Measurements from ENCODE around the gene MCCC1.

The MCCC1 gene

DNA sequence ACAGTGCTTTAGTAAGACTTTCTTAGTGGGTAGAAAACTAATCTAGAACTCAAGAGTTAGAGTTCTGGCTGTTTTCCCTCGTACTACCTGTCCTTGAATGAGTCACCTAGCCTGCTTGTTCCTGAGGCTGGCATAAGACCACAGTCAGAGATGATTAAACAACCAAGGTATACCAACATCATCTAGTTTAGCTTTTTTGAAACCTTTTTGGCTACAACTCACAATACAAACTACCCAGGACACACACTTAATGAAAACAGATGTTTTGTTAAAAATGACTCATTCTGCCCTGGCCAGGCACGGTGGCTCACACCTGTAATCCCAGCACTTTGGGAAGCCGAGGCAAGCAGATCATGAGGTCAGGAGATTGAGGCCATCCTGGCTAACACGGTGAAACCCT, 4.6 kb downstream of the MCCC1 start:
- H3K9ac ChIP-seq (ENCODE audit: insufficient read length): no peak overlapping the region
- H3K27ac ChIP-seq: no peak overlapping the region
- peaks cover 42% of the 10 kb centered on the region for H3K36me3 ChIP-seq (ENCODE audit: insufficient read depth, low read length)
- no peaks in the 10 kb centered on the region for H3K9me3 ChIP-seq (ENCODE audit: low read depth, low read length)
- TF ChIP-seq EZH2 (IDR thresholded peaks at IDR 0.05): no peak
- TF ChIP-seq FOXP2 (optimal IDR thresholded peaks at IDR 0.05; ENCODE audit: control extremely low read depth, extremely low read length, insufficient read depth): no peak
- no peak for TF ChIP-seq POLR2AphosphoS5 (IDR thresholded peaks at IDR 0.05; ENCODE audit: borderline replicate concordance, low read depth, low read length)
- no peak for DNase-seq (ENCODE audit: low read depth, low spot score)
- H3K4me3 ChIP-seq: no peak overlapping the region

DNA sequence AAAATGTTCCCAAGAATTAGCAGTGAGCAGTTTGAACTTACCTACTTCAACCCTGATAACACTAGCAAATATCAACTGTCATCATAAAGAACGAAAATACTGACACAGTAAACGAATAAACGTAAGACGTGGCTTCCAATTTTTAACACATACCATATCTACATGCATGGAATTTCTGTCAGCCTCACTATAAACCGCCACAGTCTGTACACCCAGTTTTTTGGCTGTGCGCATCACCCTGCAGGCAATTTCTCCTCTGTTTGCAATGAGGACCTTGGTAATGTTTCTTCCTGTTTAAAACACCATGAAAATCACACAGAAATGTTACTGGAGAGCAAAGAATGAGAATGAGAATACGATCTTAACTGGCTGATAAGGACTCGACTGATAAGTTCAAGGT, 7.0 kb downstream of the MCCC1 start:
- Histone ChIP-seq H3K27ac (no peak overlapping the region), H3K9ac (ENCODE audit: insufficient read length) (no peak overlapping the region), H3K36me3 (ENCODE audit: insufficient read depth, low read length) (peaks cover 56% of the 10 kb centered on the region), H3K4me3 (no peak overlapping the region), H3K9me3 (ENCODE audit: low read depth, low read length) (no peaks in the 10 kb centered on the region)
- TF ChIP-seq FOXP2 (optimal IDR thresholded peaks at IDR 0.05; ENCODE audit: control extremely low read depth, extremely low read length, insufficient read depth): no peak
- TF ChIP-seq EZH2 (IDR thresholded peaks at IDR 0.05): no peak
- no peak for TF ChIP-seq POLR2AphosphoS5 (IDR thresholded peaks at IDR 0.05; ENCODE audit: borderline replicate concordance, low read depth, low read length)
- no peak for DNase-seq (ENCODE audit: low read depth, low spot score)

DNA sequence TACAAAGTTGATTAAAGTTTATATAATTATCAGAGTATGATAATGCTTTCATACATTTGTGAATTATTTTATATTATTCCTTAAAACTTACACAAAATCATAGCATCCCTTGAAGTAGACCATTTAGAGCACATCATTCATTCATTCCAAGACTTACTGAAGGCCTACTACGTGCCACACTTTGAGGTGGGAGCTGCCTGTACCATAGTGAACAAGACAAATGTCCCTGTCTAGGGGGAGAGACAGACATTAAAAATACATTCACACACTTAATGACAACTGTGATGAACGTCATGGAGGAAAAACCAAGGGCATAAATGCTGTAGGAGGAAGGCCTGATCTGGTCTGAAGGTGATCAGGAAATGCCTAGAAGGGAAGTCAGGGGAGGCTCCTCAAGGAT, 12.1 kb downstream of the MCCC1 start:
- Histone ChIP-seq H3K4me3 (no peak overlapping the region), H3K27ac (no peak overlapping the region), H3K9ac (ENCODE audit: insufficient read length) (no peak overlapping the region), H3K36me3 (ENCODE audit: insufficient read depth, low read length) (peaks cover 76% of the 10 kb centered on the region), H3K9me3 (ENCODE audit: low read depth, low read length) (no peaks in the 10 kb centered on the region)
- TF ChIP-seq EZH2 (IDR thresholded peaks at IDR 0.05) (no peak), FOXP2 (optimal IDR thresholded peaks at IDR 0.05; ENCODE audit: control extremely low read depth, extremely low read length, insufficient read depth) (no peak), POLR2AphosphoS5 (IDR thresholded peaks at IDR 0.05; ENCODE audit: borderline replicate concordance, low read depth, low read length) (no peak)
- DNase-seq (ENCODE audit: low read depth, low spot score): no peak

DNA sequence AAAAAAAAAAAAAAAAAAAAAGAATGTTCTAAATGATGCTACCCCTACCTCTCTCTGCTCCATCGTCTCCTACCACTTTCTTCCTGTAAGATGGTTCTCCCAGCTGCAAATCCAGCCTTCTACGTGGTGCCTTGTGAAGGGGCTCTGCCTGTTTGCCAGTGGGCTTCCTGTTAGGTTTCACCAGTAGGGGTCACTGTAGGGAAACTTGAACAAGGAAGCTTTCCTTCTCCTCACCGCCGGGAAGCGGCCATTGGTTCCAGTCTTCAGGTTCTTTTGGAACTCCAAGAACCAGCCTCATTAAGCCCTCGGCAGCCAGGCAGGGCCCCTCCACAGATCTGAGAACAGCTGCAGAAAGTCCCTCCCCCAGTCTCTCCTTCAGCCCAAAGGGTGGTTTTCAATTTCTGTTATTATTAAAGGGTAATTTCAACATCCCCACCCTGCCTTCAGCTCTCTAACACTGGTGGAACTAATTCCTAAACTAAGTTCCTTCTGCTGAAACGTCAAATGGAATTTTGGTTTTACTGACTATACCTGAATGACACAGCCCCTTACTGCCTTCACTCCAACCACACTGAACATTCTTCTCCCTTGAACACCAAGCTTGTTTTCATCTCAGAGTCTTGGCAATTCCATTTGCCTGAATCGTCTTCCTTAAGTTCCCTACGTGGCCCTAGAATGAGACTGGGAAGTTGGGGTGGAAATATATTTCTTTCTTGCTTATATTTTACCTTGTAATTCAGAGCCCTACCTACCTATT, 13.5 kb downstream of the MCCC1 start:
- peaks cover 76% of the 10 kb centered on the region for H3K36me3 ChIP-seq (ENCODE audit: insufficient read depth, low read length)
- DNase-seq (ENCODE audit: low read depth, low spot score): no peak
- H3K27ac ChIP-seq: no peak overlapping the region
- H3K9ac ChIP-seq (ENCODE audit: insufficient read length): no peak overlapping the region
- no peak overlapping the region for H3K4me3 ChIP-seq
- TF ChIP-seq POLR2AphosphoS5 (IDR thresholded peaks at IDR 0.05; ENCODE audit: borderline replicate concordance, low read depth, low read length) (no peak), FOXP2 (optimal IDR thresholded peaks at IDR 0.05; ENCODE audit: control extremely low read depth, extremely low read length, insufficient read depth) (no peak), EZH2 (IDR thresholded peaks at IDR 0.05) (no peak)
- no peaks in the 10 kb centered on the region for H3K9me3 ChIP-seq (ENCODE audit: low read depth, low read length)

DNA sequence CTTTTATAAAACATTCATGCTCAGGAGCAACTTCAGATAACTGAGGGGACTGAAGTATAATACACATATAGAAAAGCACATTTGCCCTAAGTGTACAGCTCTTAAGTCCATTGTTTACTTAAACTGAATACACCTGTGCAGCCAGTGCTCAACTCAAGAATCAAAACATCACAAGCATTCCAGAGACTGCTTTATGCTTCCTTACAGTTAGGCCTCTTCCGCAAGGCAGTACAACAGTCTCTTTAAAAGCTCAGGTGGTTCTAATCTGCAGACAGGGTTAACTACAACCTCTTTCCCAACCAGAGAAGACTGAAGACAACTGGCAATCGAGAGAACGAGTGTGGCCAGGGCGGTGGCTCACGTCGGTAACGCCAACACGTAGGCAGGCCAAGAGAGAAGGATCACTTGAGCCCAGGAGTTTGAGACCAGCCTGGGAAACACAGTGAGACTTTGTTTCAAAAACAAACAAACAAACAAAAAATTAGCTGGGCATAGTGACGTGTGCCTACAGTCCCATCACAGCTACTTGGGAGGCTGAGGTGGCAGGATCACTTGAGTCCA, 16.9 kb downstream of the MCCC1 start:
- no peak overlapping the region for H3K4me3 ChIP-seq
- peaks cover 84% of the 10 kb centered on the region for H3K36me3 ChIP-seq (ENCODE audit: insufficient read depth, low read length)
- no peak overlapping the region for H3K27ac ChIP-seq
- no peak for TF ChIP-seq FOXP2 (optimal IDR thresholded peaks at IDR 0.05; ENCODE audit: control extremely low read depth, extremely low read length, insufficient read depth)
- no peak for TF ChIP-seq EZH2 (IDR thresholded peaks at IDR 0.05)
- TF ChIP-seq POLR2AphosphoS5 (IDR thresholded peaks at IDR 0.05; ENCODE audit: borderline replicate concordance, low read depth, low read length): no peak
- H3K9ac ChIP-seq (ENCODE audit: insufficient read length): no peak overlapping the region
- DNase-seq (ENCODE audit: low read depth, low spot score): no peak
- H3K9me3 ChIP-seq (ENCODE audit: low read depth, low read length): peaks cover 8% of the 10 kb centered on the region; the same call in 1 of the 2 replicates

DNA sequence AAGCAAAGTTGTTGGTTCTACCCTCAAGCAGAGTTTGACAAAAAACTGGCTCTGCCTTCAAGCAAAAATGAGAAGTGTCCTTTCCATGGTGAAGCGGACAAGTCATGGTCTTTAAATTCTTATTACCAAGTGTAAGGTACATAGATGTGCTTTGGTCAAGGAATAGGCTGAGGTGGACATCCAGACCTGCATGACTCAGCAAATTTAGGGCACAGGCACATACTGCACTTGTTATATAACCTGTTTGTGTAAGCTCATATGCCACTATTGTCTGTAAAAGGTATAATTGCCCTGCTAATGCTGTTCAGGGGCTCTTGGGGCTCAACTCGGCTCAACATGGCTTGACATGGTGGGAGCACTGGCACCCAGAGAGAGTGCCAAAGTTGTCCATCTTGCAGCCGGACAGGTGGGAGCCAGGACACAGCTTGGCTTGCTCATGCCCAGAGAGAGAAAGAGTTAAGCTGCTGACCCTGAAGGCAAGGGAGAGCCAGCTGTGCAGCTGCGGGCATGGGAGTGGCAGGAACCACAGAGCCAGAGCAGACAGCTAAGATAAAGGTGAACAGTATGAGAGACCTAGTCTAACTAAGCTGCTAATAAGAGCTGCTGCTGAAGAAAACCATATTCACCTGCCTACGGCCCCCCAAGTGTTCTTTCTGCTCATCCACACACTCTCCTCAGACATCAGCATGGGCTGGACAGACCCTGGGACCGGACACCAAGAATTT, 17.7 kb downstream of the MCCC1 start:
- no peak for TF ChIP-seq FOXP2 (optimal IDR thresholded peaks at IDR 0.05; ENCODE audit: control extremely low read depth, extremely low read length, insufficient read depth)
- no peak for TF ChIP-seq EZH2 (IDR thresholded peaks at IDR 0.05)
- TF ChIP-seq POLR2AphosphoS5 (IDR thresholded peaks at IDR 0.05; ENCODE audit: borderline replicate concordance, low read depth, low read length): no peak
- Histone ChIP-seq H3K9me3 (ENCODE audit: low read depth, low read length) (peaks cover 13% of the 10 kb centered on the region; the same call in 1 of the 2 replicates), H3K4me3 (no peak overlapping the region), H3K36me3 (ENCODE audit: insufficient read depth, low read length) (peaks cover 90% of the 10 kb centered on the region), H3K27ac (no peak overlapping the region), H3K9ac (ENCODE audit: insufficient read length) (no peak overlapping the region)
- no peak for DNase-seq (ENCODE audit: low read depth, low spot score)

DNA sequence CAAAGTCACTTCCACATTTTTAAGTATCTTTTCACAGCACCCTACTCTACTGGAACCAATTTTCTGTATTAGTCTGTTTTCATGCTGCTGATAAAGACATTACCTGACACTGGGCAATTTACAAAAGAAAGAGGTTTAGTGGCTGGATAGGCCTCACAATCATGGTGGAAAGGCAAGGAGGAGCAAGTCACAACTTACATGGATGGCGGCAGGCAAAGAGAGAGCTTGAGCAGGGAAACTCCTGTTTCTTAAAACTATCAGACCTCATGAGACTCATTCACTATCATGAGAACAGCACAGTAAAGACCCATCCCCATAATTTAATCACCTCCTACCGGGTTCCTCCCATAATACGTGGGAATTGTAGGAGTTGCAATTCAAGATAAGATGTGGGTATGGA, 18.7 kb downstream of the MCCC1 start:
- Histone ChIP-seq H3K36me3 (ENCODE audit: insufficient read depth, low read length) (peaks cover 90% of the 10 kb centered on the region), H3K27ac (no peak overlapping the region), H3K9me3 (ENCODE audit: low read depth, low read length) (peaks cover 20% of the 10 kb centered on the region), H3K9ac (ENCODE audit: insufficient read length) (no peak overlapping the region), H3K4me3 (no peak overlapping the region)
- TF ChIP-seq FOXP2 (optimal IDR thresholded peaks at IDR 0.05; ENCODE audit: control extremely low read depth, extremely low read length, insufficient read depth) (no peak), EZH2 (IDR thresholded peaks at IDR 0.05) (no peak), POLR2AphosphoS5 (IDR thresholded peaks at IDR 0.05; ENCODE audit: borderline replicate concordance, low read depth, low read length) (no peak)
- DNase-seq (ENCODE audit: low read depth, low spot score): no peak

DNA sequence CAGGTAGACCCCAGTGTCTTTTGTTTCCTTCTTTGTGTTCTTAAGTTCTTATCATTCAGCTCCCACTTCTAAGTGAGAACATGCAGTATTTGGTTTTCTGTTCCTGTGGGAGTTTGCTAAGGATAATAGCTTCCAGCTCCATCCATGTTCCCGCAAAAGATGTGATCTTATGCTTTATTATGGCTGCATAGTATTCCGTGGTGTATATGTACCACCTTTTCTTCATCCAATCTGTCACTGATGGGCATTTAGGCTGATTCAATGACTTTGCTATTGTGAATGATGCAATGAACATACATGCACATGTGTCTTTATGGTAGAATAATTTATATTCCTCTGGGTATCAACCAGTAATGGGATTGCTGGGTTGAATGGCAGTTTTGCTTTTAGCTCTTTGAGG, 24.4 kb downstream of the MCCC1 start:
- H3K9me3 ChIP-seq (ENCODE audit: low read depth, low read length): peaks cover 20% of the 10 kb centered on the region
- no peak for TF ChIP-seq POLR2AphosphoS5 (IDR thresholded peaks at IDR 0.05; ENCODE audit: borderline replicate concordance, low read depth, low read length)
- no peak for TF ChIP-seq FOXP2 (optimal IDR thresholded peaks at IDR 0.05; ENCODE audit: control extremely low read depth, extremely low read length, insufficient read depth)
- no peak for TF ChIP-seq EZH2 (IDR thresholded peaks at IDR 0.05)
- peaks cover 54% of the 10 kb centered on the region for H3K36me3 ChIP-seq (ENCODE audit: insufficient read depth, low read length)
- no peak for DNase-seq (ENCODE audit: low read depth, low spot score)
- no peak overlapping the region for H3K27ac ChIP-seq
- H3K9ac ChIP-seq (ENCODE audit: insufficient read length): no peak overlapping the region
- H3K4me3 ChIP-seq: no peak overlapping the region

All from SK-N-MC (cell line).